Measurements from ENCODE around the gene ARMC7.

The ARMC7 gene

DNA sequence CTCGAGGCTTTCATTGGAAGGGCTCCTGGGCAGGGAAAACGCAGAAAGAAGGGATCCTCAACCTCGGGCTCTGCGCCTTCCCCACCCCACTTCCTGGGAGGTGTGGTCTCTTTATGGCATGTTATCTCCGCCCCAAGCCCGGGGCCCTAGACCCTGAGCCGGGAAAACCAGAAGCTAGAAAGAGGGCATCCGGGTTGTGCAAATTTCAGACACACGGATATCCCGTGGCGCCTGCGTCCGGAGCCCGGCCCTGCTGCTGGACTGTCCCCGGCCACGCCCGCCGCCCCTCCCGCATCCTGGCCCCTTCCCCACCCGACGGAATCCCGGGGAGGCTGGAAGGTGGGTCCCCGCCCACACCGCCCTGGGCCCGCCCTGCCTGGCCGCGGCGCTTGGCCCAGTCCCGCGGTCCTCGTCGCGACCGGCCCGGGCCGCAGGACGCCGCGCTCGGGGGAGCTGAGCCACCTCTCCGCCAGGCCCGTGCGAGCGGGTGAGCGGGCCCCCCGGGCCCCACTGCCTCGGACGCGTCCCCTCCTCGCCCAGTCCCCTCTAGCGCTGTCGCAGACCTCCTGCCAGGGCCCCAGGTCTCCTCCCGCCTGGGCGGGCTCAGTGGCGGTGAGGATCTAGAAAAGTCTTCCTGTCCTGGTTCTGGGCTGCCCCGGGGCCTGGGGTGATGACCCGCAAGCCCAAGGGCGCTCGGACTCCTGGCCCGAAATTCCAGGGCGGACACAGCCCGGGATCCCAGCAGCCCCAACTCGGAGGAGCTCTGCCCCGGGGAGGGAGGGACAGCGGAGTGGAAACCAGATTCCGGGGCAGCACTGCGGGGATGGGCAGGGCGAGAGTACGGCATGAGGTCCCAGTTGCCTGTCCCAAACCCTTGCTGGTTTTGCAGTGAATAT is 22.0 kb upstream of the ARMC7 start, which contains the start of gene SLC16A5:
Gene SLC16A5, plus strand, starts transcription at position 397 of the 896 bp plus-strand sequence. CDS start 5,683 bp downstream, outside the sequence.
- ChIA-PET CTCF (interaction anchor here (0.8 to 3.2 kb wide), 11 partner anchors 8 to 126 kb away, joined by 3 to 25 read pairs (median 8); partner anchors contain the start of gene ARMC7), POLR2A (interaction anchor here (0.7 to 1.7 kb wide), 4 partner anchors 9 to 26 kb away, joined by 3 to 12 read pairs (median 7); no protein-coding TSS in a partner anchor)
- DNase-seq (ENCODE audit: low read depth, low spot score) = no peak
- peak within 1 kb of the TSS; percentile 69 for H3K4me3 ChIP-seq (ENCODE audit: low read depth, low read length)
- TF ChIP-seq, protein P1, sequence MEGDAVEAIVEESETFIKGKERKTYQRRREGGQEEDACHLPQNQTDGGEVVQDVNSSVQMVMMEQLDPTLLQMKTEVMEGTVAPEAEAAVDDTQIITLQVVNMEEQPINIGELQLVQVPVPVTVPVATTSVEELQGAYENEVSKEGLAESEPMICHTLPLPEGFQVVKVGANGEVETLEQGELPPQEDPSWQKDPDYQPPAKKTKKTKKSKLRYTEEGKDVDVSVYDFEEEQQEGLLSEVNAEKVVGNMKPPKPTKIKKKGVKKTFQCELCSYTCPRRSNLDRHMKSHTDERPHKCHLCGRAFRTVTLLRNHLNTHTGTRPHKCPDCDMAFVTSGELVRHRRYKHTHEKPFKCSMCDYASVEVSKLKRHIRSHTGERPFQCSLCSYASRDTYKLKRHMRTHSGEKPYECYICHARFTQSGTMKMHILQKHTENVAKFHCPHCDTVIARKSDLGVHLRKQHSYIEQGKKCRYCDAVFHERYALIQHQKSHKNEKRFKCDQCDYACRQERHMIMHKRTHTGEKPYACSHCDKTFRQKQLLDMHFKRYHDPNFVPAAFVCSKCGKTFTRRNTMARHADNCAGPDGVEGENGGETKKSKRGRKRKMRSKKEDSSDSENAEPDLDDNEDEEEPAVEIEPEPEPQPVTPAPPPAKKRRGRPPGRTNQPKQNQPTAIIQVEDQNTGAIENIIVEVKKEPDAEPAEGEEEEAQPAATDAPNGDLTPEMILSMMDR (IDR thresholded peaks at IDR 0.05; ENCODE audit: insufficient read depth, low read length, missing control alignments) = no peak

DNA sequence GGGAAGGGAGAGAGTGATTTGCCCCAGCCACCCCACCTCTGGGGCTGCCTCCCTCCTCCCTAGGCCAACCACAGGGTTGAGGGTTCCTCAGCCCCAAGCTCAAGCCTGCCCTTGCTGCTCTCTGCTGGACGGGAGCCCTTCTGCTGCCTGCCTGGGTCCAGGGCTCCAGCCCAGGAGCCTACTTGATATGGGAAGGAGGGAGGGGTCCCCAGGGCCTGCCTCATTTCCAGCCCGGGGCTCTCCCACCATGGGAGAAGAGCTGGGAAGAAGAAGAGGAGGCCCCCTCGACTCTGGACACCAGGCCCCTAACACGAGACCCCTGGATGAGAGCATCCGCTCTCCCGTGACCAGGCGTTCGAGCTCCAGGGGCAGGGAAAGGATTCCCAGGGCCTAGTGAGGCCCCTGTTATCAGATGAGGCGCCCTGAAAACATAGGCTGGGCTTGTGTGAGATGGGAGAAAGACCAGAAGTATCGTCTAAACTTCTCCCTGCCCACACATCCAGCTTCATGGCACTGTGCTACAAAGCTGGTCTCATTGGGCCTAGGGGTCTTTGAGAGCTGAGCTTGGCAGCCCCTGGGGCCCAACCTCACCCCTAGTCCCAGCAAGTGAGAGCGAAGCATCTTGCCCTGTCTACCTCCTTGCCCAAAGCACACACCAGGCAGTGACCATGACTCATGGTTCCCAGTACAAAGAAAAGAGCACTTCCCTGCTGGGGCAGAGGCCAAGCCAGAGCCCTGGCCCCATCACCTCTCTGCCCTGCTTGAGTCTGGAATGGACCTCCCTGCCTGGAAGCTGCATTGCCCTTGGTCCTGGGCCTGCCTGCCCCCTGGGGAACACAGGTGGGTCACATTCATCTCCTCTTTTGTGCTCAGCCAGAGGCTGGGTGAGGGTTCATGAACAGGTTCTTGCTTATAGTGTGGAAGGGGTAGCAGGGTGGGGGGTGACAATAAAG is 21.0 kb upstream of the ARMC7 start:
- ChIA-PET POLR2A (interaction anchor here (0.5 to 1.7 kb wide), 6 partner anchors 10 to 29 kb away, joined by 3 to 12 read pairs (median 3); no protein-coding TSS in a partner anchor), CTCF (interaction anchor here (0.8 to 3.2 kb wide), 11 partner anchors 7 to 127 kb away, joined by 3 to 25 read pairs (median 8); no protein-coding TSS in a partner anchor)
- TF ChIP-seq, protein P1 (IDR thresholded peaks at IDR 0.05; ENCODE audit: insufficient read depth, low read length, missing control alignments) = peak; percentile 22
- H3K4me3 ChIP-seq (ENCODE audit: low read depth, low read length) = peak overlapping the region; percentile 69
- no peak for DNase-seq (ENCODE audit: low read depth, low spot score)

DNA sequence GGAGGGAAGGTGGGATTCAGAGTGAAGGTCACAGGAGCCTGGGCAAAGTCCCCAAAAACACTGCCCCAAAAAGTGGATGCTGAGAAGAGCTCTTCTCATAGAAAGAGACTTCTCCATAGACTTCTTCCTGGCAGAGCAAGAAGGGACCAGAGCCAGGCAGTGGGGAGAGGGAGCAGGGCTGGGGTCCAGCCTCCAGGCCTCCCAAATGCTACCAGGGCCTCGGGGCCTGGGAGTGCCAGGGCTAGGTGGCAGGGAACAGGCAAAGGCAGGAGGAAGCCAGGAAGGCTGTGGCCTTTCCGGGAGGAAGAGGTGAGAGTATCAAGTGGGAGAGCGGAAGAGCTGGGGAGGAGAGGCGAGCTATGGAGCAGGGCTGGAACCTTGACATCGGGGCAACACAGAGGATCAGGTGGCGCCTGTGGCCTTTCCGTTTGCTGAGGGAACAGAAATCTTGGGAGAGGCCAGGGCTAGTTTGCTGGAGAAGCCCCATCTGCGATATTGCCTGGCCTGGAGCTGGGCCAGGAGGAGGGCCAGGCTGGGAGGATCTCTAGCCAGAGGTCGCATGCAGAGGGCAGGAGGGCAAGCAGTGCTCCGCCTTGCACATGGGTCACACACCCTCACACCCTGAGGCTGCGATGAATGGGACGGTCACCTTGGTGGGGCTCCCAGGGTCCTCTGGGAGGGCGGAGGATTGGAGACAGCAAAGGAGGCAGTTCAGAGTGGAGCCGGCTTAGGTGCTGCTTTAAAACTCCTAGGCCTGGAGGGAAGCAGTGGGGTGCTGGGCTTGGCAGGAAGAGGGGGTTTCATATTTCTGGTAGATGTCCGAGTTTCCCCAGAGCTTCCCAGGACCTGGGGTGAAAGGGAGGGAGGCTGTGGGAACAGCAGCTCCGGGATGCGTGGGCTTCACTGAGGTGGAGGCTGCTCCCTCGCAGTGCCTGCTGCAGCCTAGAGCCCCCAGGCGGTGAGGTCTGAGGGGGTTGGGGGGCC is 18.6 kb upstream of the ARMC7 start:
- TF ChIP-seq, protein P1 (IDR thresholded peaks at IDR 0.05; ENCODE audit: insufficient read depth, low read length, missing control alignments) = no peak
- ChIA-PET POLR2A (interaction anchor here (1.0 kb wide), 1 partner anchor 13 kb away, joined by 3 read pairs; no protein-coding TSS in a partner anchor), CTCF (interaction anchor here (0.8 to 1.9 kb wide), 5 partner anchors 14 to 110 kb away, joined by 3 to 17 read pairs (median 5); partner anchors contain the start of gene NT5C)
- DNase-seq (ENCODE audit: low read depth, low spot score) = no peak
- H3K4me3 ChIP-seq (ENCODE audit: low read depth, low read length) = no peak overlapping the region; the same call in 1 of the 2 replicates

DNA sequence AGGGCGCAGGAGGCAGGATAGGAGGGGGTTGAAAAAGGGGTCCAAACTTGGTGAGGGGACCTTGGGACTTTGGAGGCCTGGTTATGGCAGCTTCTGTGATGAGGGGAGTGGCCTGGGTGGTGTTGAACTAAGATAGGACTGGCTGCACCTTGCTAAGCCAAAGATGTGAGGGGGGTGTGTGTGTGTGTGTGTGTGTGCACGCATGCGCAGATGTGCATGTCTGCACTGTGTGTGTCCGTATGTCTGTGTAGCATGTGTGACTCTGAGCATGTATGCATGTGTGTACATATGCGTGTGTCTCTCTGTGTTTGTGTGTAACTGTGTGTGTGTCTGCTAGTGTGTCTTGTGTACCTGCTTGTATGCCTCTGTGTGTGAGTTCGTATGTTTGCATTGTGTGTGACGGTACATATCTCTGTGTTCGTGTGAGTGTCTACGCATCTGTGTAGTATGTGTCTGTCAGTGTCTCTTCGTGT is 17.9 kb upstream of the ARMC7 start:
- TF ChIP-seq, protein P1 (IDR thresholded peaks at IDR 0.05; ENCODE audit: insufficient read depth, low read length, missing control alignments) = no peak
- POLR2A ChIA-PET = interaction anchor here (1.0 kb wide), 1 partner anchor 14 kb away, joined by 3 read pairs; no protein-coding TSS in a partner anchor

More for the DNA sequence above, 17.9 kb upstream of the ARMC7 start:
- CTCF ChIA-PET = interaction anchor here (1.4 to 1.9 kb wide), 3 partner anchors 13 to 32 kb away, joined by 5 to 17 read pairs (median 10); no protein-coding TSS in a partner anchor
- no peak overlapping the region for H3K4me3 ChIP-seq (ENCODE audit: low read depth, low read length)
- no peak for DNase-seq (ENCODE audit: low read depth, low spot score)

All from AG04449 (cell line).